Panc1 (cell line): ENCODE data around the gene ANKRD33B. TPM values are rescaled to one million over a fixed set of nuclear protein-coding genes. Genes with fewer than 3 reads are reported as not detected.

Source experiments
- ATAC-seq: fragments of 200-7000 bp; cut with Tn5 transposase; 2 replicates; pipeline ENCODE4 v1.9.1; 2020; ENCODE audit warnings: mild to moderate bottlenecking, moderate library complexity
- BruUV-seq: library from RNA; stranded (reverse); fragments of 400-500 nt; replicated peaks from 2 replicates; lab custom pipeline; 2021; lab: Mats Ljungman, UMichigan
- CTCF ChIA-PET: fragments of 300-600 bp; sonication (Branson Sonifier 250); formaldehyde crosslinking; loops from one replicate; lab custom pipeline; 2022; ENCODE audit warnings: antibody characterized with exemption; lab: Charles Lee
- POLR2A ChIA-PET: fragments of 300-600 bp; sonication (Branson Sonifier 250); formaldehyde crosslinking; loops from one replicate; lab custom pipeline; 2022; ENCODE audit warnings: antibody characterized with exemption; lab: Charles Lee
- DNase-seq: peaks from one replicate; pipeline ENCODE4 v3.0.0-alpha.2; 2010; ENCODE audit warnings: low read depth, low spot score
- H3K27ac ChIP-seq: 2 replicates; pipeline ENCODE4 v1.5.1; 2011; ENCODE audit warnings: mild to moderate bottlenecking, low read length, inconsistent platforms
- H3K27me3 ChIP-seq: fragments of 200-500 bp; sonication (Bioruptor generic); 2 replicates; pipeline ENCODE4 v1.6.0; 2014; ENCODE audit warnings: low read length, inconsistent platforms; ENCODE audit not compliant: control insufficient read depth, insufficient read depth
- H3K36me3 ChIP-seq: fragments of 200-500 bp; sonication (Bioruptor generic); 2 replicates; pipeline ENCODE4 v1.5.1; 2014; ENCODE audit warnings: inconsistent platforms, mild to moderate bottlenecking, low read length, moderate library complexity; ENCODE audit not compliant: control insufficient read depth, insufficient read depth
- H3K4me1 ChIP-seq: 2 replicates; pipeline ENCODE4 v1.5.1; 2011; ENCODE audit warnings: inconsistent platforms, mild to moderate bottlenecking, low read length, moderate library complexity; ENCODE audit not compliant: control insufficient read depth, insufficient read depth
- H3K4me3 ChIP-seq, 2 experiments: 2 replicates each; pipeline ENCODE4 v1.5.1; 2011 to 2012; ENCODE audit warnings: low read depth in 2 of 2, low read length in 2 of 2, mild to moderate bottlenecking in 2 of 2, inconsistent platforms in 1 of 2, moderate library complexity in 1 of 2
- H3K9me3 ChIP-seq: fragments of 200-500 bp; sonication (Bioruptor generic); 2 replicates; pipeline ENCODE4 v1.5.1; 2014; ENCODE audit warnings: low read depth, mild to moderate bottlenecking, inconsistent platforms, low read length, moderate library complexity; ENCODE audit not compliant: control insufficient read depth, insufficient read depth
- CTCF ChIP-seq: fragments of 450-650 bp; IDR thresholded peaks from 2 replicates; pipeline ENCODE4 v1.5.1; 2017; ENCODE audit warnings: mild to moderate bottlenecking
- POLR2AphosphoS5 ChIP-seq: IDR thresholded peaks from 2 replicates; pipeline ENCODE4 v1.6.1; 2012; ENCODE audit warnings: mild to moderate bottlenecking, low read depth, low read length, moderate library complexity
- SIN3A ChIP-seq: IDR thresholded peaks from 2 replicates; pipeline ENCODE4 v1.6.1; 2012; ENCODE audit warnings: low read depth, mild to moderate bottlenecking, low read length, moderate library complexity, borderline replicate concordance; ENCODE audit not compliant: insufficient read depth
- TCF7L2 ChIP-seq: IDR thresholded peaks from 2 replicates; pipeline ENCODE4 v1.6.1; 2011; ENCODE audit warnings: mild to moderate bottlenecking, low read depth, low read length, inconsistent platforms
- in situ Hi-C: cut with HindIII; loops from 2 replicates; pipeline ENCODE4 v1.10.0; 2016; ENCODE audit warnings: low sequenced_read_pairs, low pct_unique_long_range_greater_than_20kb
- intact Hi-C: fragments of 100-400 bp; cut with micrococcal nuclease; formaldehyde crosslinking; loops from one replicate; pipeline ENCODE4 v1.10.0; 2022; ENCODE audit not compliant: unreplicated experiment
- total RNA-seq: library from RNA; stranded (reverse); gene quantifications from one replicate; pipeline ENCODE4 v1.2.1, GENCODE V29; 2021; ENCODE audit not compliant: unreplicated experiment
- TF ChIP-seq, protein P1 (sequence below), 2 experiments: IDR thresholded peaks; 2 replicates each; pipeline ENCODE4 v1.6.1; 2011 to 2012; ENCODE audit warnings: low read depth in 2 of 2, control low read depth in 1 of 2, low read length in 1 of 2, mild to moderate bottlenecking in 1 of 2, moderate library complexity in 1 of 2; ENCODE audit not compliant: insufficient read depth in 1 of 2

Gene ANKRD33B
- total RNA-seq, 1 experiment from 2014 or later: 19.1 TPM

DNA sequence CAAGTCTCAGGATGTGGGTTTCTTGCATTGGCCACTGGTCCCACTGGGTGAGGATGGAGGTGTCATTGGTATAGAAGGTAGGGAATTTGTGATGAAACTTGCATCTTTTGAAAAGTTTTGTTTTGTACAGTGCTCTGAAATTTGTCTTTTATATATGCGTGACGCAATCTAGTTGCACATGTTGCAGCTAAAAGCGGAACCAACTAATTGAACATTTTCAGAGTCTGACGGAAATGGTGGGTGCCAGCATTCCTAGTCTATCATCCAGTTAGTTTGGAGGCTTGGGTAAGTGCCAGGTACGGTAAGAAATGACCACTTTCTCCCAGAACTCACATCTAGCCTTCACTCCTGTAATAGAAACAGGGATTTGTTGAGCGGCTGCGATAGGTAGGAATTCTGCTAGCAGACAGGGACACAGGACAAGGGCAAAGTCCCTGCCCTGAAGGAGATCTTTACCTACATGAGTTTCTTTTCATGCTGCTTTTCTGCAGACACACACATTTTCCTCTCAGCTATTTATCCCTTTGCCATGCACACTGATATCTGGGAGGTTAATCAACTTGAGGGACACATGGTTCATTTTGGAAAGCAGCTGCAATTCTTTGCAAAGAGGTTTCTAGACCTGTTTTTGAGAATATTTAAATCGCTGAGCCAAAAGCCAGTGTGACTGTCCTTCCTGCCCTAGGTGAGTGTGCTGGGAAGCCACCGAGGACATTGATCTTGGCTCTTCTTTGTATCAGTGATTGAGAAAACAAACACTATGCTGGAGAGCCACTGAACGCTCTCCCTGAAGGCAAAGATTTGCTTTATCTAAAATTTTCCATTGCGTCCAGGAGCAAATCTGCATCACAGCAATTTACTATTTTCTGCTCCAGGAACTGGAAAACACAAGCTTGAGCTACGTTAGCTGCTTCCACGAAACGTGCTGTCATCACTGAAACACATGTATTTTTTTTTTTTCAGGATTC is 107.5 kb downstream of the ANKRD33B start:
- Histone ChIP-seq H3K9me3 (no peaks in the 10 kb centered on the region), H3K4me3 (no peak overlapping the region), H3K4me1 (no peaks in the 10 kb centered on the region), H3K27me3 (no peaks in the 10 kb centered on the region), H3K36me3 (no peaks in the 10 kb centered on the region), H3K27ac (no peak overlapping the region)
- ATAC-seq (no peak), DNase-seq (no peak)
- TF ChIP-seq TCF7L2 (no peak), POLR2AphosphoS5 (no peak), CTCF (no peak), SIN3A (no peak)
- TF ChIP-seq, protein P1, sequence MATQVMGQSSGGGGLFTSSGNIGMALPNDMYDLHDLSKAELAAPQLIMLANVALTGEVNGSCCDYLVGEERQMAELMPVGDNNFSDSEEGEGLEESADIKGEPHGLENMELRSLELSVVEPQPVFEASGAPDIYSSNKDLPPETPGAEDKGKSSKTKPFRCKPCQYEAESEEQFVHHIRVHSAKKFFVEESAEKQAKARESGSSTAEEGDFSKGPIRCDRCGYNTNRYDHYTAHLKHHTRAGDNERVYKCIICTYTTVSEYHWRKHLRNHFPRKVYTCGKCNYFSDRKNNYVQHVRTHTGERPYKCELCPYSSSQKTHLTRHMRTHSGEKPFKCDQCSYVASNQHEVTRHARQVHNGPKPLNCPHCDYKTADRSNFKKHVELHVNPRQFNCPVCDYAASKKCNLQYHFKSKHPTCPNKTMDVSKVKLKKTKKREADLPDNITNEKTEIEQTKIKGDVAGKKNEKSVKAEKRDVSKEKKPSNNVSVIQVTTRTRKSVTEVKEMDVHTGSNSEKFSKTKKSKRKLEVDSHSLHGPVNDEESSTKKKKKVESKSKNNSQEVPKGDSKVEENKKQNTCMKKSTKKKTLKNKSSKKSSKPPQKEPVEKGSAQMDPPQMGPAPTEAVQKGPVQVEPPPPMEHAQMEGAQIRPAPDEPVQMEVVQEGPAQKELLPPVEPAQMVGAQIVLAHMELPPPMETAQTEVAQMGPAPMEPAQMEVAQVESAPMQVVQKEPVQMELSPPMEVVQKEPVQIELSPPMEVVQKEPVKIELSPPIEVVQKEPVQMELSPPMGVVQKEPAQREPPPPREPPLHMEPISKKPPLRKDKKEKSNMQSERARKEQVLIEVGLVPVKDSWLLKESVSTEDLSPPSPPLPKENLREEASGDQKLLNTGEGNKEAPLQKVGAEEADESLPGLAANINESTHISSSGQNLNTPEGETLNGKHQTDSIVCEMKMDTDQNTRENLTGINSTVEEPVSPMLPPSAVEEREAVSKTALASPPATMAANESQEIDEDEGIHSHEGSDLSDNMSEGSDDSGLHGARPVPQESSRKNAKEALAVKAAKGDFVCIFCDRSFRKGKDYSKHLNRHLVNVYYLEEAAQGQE (IDR thresholded peaks at IDR 0.05; ENCODE audit: insufficient read depth in 1 of 2, low read depth in 2 of 2, low read length in 1 of 2): no peak
- BruUV-seq: no TSS peak
- in situ Hi-C loops (no loop called here), intact Hi-C loops (no loop called here)
- ChIA-PET CTCF (no interaction called here), POLR2A (no interaction called here)

- POLR2A ChIA-PET: no interaction called here
- Histone ChIP-seq H3K36me3 (no peaks in the 10 kb centered on the region), H3K27ac (no peak overlapping the region), H3K27me3 (no peaks in the 10 kb centered on the region), H3K9me3 (no peaks in the 10 kb centered on the region), H3K4me1 (no peaks in the 10 kb centered on the region), H3K4me3 (no peak overlapping the region)
- intact Hi-C loops (no loop called here), in situ Hi-C loops (no loop called here)
- no peak for TF ChIP-seq SIN3A
- TF ChIP-seq, protein P1 (IDR thresholded peaks at IDR 0.05; ENCODE audit: insufficient read depth in 1 of 2, low read depth in 2 of 2, low read length in 1 of 2): no peak
- no peak for TF ChIP-seq CTCF
- no peak for TF ChIP-seq TCF7L2
- TF ChIP-seq POLR2AphosphoS5: no peak
- CTCF ChIA-PET: no interaction called here
- BruUV-seq: no TSS peak
- DNase-seq (no peak), ATAC-seq (no peak)
Observed at GRCh38 chr5:10672146-10673016, 108.5 kb downstream of the ANKRD33B start.
